GM21576 (cell line): ENCODE data around the gene NCAM2.

Source experiments
- ATAC-seq: cut with Tn5 transposase; IDR thresholded peaks from one replicate; pipeline ENCODE4 v1.9.1; 2021; ENCODE audit warnings: mild to moderate bottlenecking, moderate library complexity; ENCODE audit not compliant: unreplicated experiment

Gene NCAM2

GRCh38 chr21:20997636-20998455, at the start of gene NCAM2:
NCAM2 (plus strand) TSS chr21:20998409.
- no peak for ATAC-seq

- ATAC-seq = no peak
These were observed 48.3 kb upstream of the NCAM2 start for GRCh38 chr21:20949884-20950283.

- ATAC-seq = no peak
These were observed 32.4 kb upstream of the NCAM2 start for GRCh38 chr21:20965816-20966215.

- ATAC-seq = no peak
These were observed 29.8 kb upstream of the NCAM2 start for GRCh38 chr21:20968391-20968790.

GRCh38 chr21:20970691-20971090, 27.5 kb upstream of the NCAM2 start:
- ATAC-seq = no peak

GRCh38 chr21:20971296-20971921, 26.8 kb upstream of the NCAM2 start:
- ATAC-seq = no peak

- ATAC-seq = no peak
These were observed 3.4 kb upstream of the NCAM2 start for GRCh38 chr21:20994790-20995189.

GRCh38 chr21:20996421-20997310, 1.5 kb upstream of the NCAM2 start:
- no peak for ATAC-seq

GRCh38 chr21:20997311-20997635, 936 bp upstream of the NCAM2 start:
- no peak for ATAC-seq

GRCh38 chr21:20998456-20998789, 214 bp downstream of the NCAM2 start:
- no peak for ATAC-seq

GRCh38 chr21:20998886-20999285, 677 bp downstream of the NCAM2 start:
- no peak for ATAC-seq

- ATAC-seq = no peak
These were observed 1.4 kb downstream of the NCAM2 start for GRCh38 chr21:20999659-21000058.

GRCh38 chr21:21000591-21001175, 2.5 kb downstream of the NCAM2 start:
- ATAC-seq = no peak

- ATAC-seq = no peak
These were observed 3.4 kb downstream of the NCAM2 start for GRCh38 chr21:21001591-21002100.

GRCh38 chr21:21002153-21002552, 3.9 kb downstream of the NCAM2 start:
- ATAC-seq = no peak

GRCh38 chr21:21003701-21004100, 5.5 kb downstream of the NCAM2 start:
- no peak for ATAC-seq

- no peak for ATAC-seq
These were observed 9.4 kb downstream of the NCAM2 start for GRCh38 chr21:21007606-21008005.

GRCh38 chr21:21010228-21010627, 12.0 kb downstream of the NCAM2 start:
- no peak for ATAC-seq

GRCh38 chr21:21010698-21011097, 12.5 kb downstream of the NCAM2 start:
- no peak for ATAC-seq

- no peak for ATAC-seq
These were observed 20.6 kb downstream of the NCAM2 start for GRCh38 chr21:21018821-21019220.

GRCh38 chr21:21019681-21020080, 21.5 kb downstream of the NCAM2 start:
- ATAC-seq = no peak
